Activated CD8-positive, alpha-beta memory T cell treated with anti-CD3 and anti-CD28 coated beads, Interleukin-2, amount 50 U/mL, for 24 hours (primary cell): ENCODE data around the gene FXR1.

Experiments used
- DNase-seq: peaks from one replicate; pipeline ENCODE4 v3.0.0-alpha.2; 2020; ENCODE audit errors: extremely low read depth

Gene FXR1

GRCh38 chr3:181007262-181007661, 94.8 kb downstream of the FXR1 start:
- DNase-seq, result no peak

- no peak for DNase-seq
Measured at GRCh38 chr3:181008796-181009195, 96.3 kb downstream of the FXR1 start.

- no peak for DNase-seq
Measured at GRCh38 chr3:181009225-181009624, 96.8 kb downstream of the FXR1 start.

GRCh38 chr3:181017690-181018089, 105.2 kb downstream of the FXR1 start:
- no peak for DNase-seq

GRCh38 chr3:181025204-181025603, 112.7 kb downstream of the FXR1 start:
- DNase-seq, result no peak

- DNase-seq, result no peak
Measured at GRCh38 chr3:181030948-181031347, 118.5 kb downstream of the FXR1 start.
